PC-9 (cell line): ENCODE measurements around the gene CCDC137.

Source experiments
- EZH2 ChIP-seq: fragments of 200-600 bp; sonication (generic); IDR thresholded peaks from 2 replicates; pipeline ENCODE4 v1.8.0; 2017; ENCODE audit warnings: antibody characterized with exemption, low read depth
- TF ChIP-seq, protein P1 (sequence below): fragments of 200-600 bp; sonication (generic); conservative IDR thresholded peaks from 2 replicates; pipeline ENCODE4 v1.6.1; 2017; ENCODE audit warnings: mixed run types, antibody characterized with exemption, mild to moderate bottlenecking, moderate library complexity

DNA sequence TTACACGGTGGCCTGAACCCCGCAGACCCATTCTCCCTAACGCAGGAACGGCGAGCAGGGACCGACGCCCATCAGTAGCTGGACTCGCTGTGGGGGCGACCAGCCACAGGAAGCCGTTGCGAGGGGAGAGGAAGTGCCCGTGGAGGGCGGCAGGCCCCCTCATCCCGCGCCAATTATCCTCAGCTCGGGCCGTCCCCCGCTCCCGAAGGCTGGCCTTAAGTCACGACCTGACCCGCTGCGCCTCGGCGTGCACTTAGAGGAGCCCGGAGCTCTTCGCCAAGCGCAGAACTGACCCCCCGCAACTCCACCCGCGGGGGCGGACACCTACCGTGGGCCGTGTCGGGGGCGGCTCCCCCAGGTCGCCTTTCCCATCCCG is 16.7 kb downstream of the CCDC137 start:
- TF ChIP-seq, protein P1, sequence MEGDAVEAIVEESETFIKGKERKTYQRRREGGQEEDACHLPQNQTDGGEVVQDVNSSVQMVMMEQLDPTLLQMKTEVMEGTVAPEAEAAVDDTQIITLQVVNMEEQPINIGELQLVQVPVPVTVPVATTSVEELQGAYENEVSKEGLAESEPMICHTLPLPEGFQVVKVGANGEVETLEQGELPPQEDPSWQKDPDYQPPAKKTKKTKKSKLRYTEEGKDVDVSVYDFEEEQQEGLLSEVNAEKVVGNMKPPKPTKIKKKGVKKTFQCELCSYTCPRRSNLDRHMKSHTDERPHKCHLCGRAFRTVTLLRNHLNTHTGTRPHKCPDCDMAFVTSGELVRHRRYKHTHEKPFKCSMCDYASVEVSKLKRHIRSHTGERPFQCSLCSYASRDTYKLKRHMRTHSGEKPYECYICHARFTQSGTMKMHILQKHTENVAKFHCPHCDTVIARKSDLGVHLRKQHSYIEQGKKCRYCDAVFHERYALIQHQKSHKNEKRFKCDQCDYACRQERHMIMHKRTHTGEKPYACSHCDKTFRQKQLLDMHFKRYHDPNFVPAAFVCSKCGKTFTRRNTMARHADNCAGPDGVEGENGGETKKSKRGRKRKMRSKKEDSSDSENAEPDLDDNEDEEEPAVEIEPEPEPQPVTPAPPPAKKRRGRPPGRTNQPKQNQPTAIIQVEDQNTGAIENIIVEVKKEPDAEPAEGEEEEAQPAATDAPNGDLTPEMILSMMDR: no peak
- TF ChIP-seq EZH2: no peak
